HG02885 (cell line): Measurements from ENCODE around the gene NRCAM.
A peak's percentile ranks its signal among the peaks of the same experiment; 100 is the strongest.

ENCODE experiments used
- ATAC-seq: cut with Tn5 transposase; IDR thresholded peaks from one replicate; pipeline ENCODE4 v1.9.1; 2021; ENCODE audit warnings: mild to moderate bottlenecking; ENCODE audit not compliant: unreplicated experiment, poor library complexity

NRCAM gene

GRCh38 chr7:108232076-108232475 lies 224.2 kb downstream of the NRCAM start:
- no peak for ATAC-seq

- ATAC-seq: no peak
These were observed 225.0 kb downstream of the NRCAM start for GRCh38 chr7:108231221-108231620.

- ATAC-seq: no peak
These were observed 228.9 kb downstream of the NRCAM start for GRCh38 chr7:108227366-108227765.

GRCh38 chr7:108226816-108227299 lies 229.4 kb downstream of the NRCAM start:
- no peak for ATAC-seq

GRCh38 chr7:108225531-108226181 lies 230.6 kb downstream of the NRCAM start:
- ATAC-seq: no peak

- ATAC-seq: no peak
These were observed 231.8 kb downstream of the NRCAM start for GRCh38 chr7:108224387-108224786.

- no peak for ATAC-seq
These were observed 233.9 kb downstream of the NRCAM start for GRCh38 chr7:108222236-108222892.

- peak; percentile 77 for ATAC-seq
These were observed 244.6 kb downstream of the NRCAM start for GRCh38 chr7:108211382-108212201.

- ATAC-seq: no peak
These were observed 245.4 kb downstream of the NRCAM start for GRCh38 chr7:108210796-108211195.

GRCh38 chr7:108205311-108205710 lies 250.9 kb downstream of the NRCAM start:
- ATAC-seq: no peak

GRCh38 chr7:108204281-108204796 lies 251.9 kb downstream of the NRCAM start:
- ATAC-seq: no peak

- ATAC-seq: peak; percentile 85
These were observed 252.7 kb downstream of the NRCAM start for GRCh38 chr7:108203537-108203936.

GRCh38 chr7:108202743-108203142 lies 253.5 kb downstream of the NRCAM start:
- no peak for ATAC-seq

GRCh38 chr7:108201766-108202165 lies 254.5 kb downstream of the NRCAM start:
- no peak for ATAC-seq

- no peak for ATAC-seq
These were observed 255.9 kb downstream of the NRCAM start for GRCh38 chr7:108200326-108200725.

GRCh38 chr7:108197371-108198091 lies 258.7 kb downstream of the NRCAM start:
- ATAC-seq: no peak

- no peak for ATAC-seq
These were observed 260.2 kb downstream of the NRCAM start for GRCh38 chr7:108196004-108196403.

GRCh38 chr7:108193594-108194498 lies 262.4 kb downstream of the NRCAM start:
- ATAC-seq: no peak

- ATAC-seq: no peak
These were observed 265.3 kb downstream of the NRCAM start for GRCh38 chr7:108190891-108191290.
